Measurements from ENCODE around the gene CCDC33.

Gene CCDC33

GRCh38 chr15:74208496-74208895 is 27.6 kb upstream of the CCDC33 start:
- Histone ChIP-seq H3K36me3 (ENCODE audit: control insufficient read depth in 5 of 5, insufficient read depth in 5 of 5, low read length in 5 of 5) (no peaks in the 10 kb centered on the region), H3K4me1 (ENCODE audit: control insufficient read depth in 5 of 5, insufficient read depth in 5 of 5, low read length in 5 of 5) (peaks cover 0 to 17% (median 5%) of the 10 kb centered on the region in 5 donors), H3K4me3 (ENCODE audit: low read depth in 1 of 5, low read length in 5 of 5) (no peak overlapping the region), H3K9me3 (ENCODE audit: control insufficient read depth in 5 of 5, low read length in 5 of 5) (peaks cover 0 to 3% (median 0%) of the 10 kb centered on the region in 5 donors), H3K9ac (ENCODE audit: low read length in 5 of 5) (no peak overlapping the region), H3K27ac (ENCODE audit: low read depth, low read length) (no peak overlapping the region), H3K27me3 (ENCODE audit: control insufficient read depth in 5 of 5, insufficient read depth in 4 of 5, low read length in 5 of 5) (peaks cover 0 to 8% (median 4%) of the 10 kb centered on the region in 5 donors)

GRCh38 chr15:74208901-74209559 is 27.1 kb upstream of the CCDC33 start:
- no peak overlapping the region for H3K9ac ChIP-seq (ENCODE audit: low read length in 5 of 5)
- no peak overlapping the region for H3K27ac ChIP-seq (ENCODE audit: low read depth, low read length)
- peaks cover 2 to 9% (median 7%) of the 10 kb centered on the region in 5 donors for H3K27me3 ChIP-seq (ENCODE audit: control insufficient read depth in 5 of 5, insufficient read depth in 4 of 5, low read length in 5 of 5)
- peaks cover 0 to 22% (median 5%) of the 10 kb centered on the region in 5 donors for H3K4me1 ChIP-seq (ENCODE audit: control insufficient read depth in 5 of 5, insufficient read depth in 5 of 5, low read length in 5 of 5)
- H3K36me3 ChIP-seq (ENCODE audit: control insufficient read depth in 5 of 5, insufficient read depth in 5 of 5, low read length in 5 of 5), result no peaks in the 10 kb centered on the region
- peaks cover 0 to 3% (median 0%) of the 10 kb centered on the region in 5 donors for H3K9me3 ChIP-seq (ENCODE audit: control insufficient read depth in 5 of 5, low read length in 5 of 5)
- H3K4me3 ChIP-seq (ENCODE audit: low read depth in 1 of 5, low read length in 5 of 5), result no peak overlapping the region

GRCh38 chr15:74209560-74209958 is 26.6 kb upstream of the CCDC33 start:
- Histone ChIP-seq H3K36me3 (ENCODE audit: control insufficient read depth in 5 of 5, insufficient read depth in 5 of 5, low read length in 5 of 5) (no peaks in the 10 kb centered on the region), H3K4me3 (ENCODE audit: low read depth in 1 of 5, low read length in 5 of 5) (no peak overlapping the region), H3K4me1 (ENCODE audit: control insufficient read depth in 5 of 5, insufficient read depth in 5 of 5, low read length in 5 of 5) (peaks cover 0 to 22% (median 5%) of the 10 kb centered on the region in 5 donors), H3K27ac (ENCODE audit: low read depth, low read length) (no peak overlapping the region), H3K9ac (ENCODE audit: low read length in 5 of 5) (no peak overlapping the region), H3K27me3 (ENCODE audit: control insufficient read depth in 5 of 5, insufficient read depth in 4 of 5, low read length in 5 of 5) (peaks cover 2 to 9% (median 7%) of the 10 kb centered on the region in 5 donors), H3K9me3 (ENCODE audit: control insufficient read depth in 5 of 5, low read length in 5 of 5) (peaks cover 0 to 3% (median 0%) of the 10 kb centered on the region in 5 donors)

- H3K36me3 ChIP-seq (ENCODE audit: control insufficient read depth in 5 of 5, insufficient read depth in 5 of 5, low read length in 5 of 5), result no peaks in the 10 kb centered on the region
- no peak overlapping the region for H3K27ac ChIP-seq (ENCODE audit: low read depth, low read length)
- H3K4me3 ChIP-seq (ENCODE audit: low read depth in 1 of 5, low read length in 5 of 5), result no peak overlapping the region
- peaks cover 2 to 14% (median 7%) of the 10 kb centered on the region in 5 donors for H3K27me3 ChIP-seq (ENCODE audit: control insufficient read depth in 5 of 5, insufficient read depth in 4 of 5, low read length in 5 of 5)
- peaks cover 0 to 19% (median 2%) of the 10 kb centered on the region in 5 donors for H3K4me1 ChIP-seq (ENCODE audit: control insufficient read depth in 5 of 5, insufficient read depth in 5 of 5, low read length in 5 of 5)
- H3K9me3 ChIP-seq (ENCODE audit: control insufficient read depth in 5 of 5, low read length in 5 of 5), result peaks cover 0 to 3% (median 0%) of the 10 kb centered on the region in 5 donors
- H3K9ac ChIP-seq (ENCODE audit: low read length in 5 of 5), result no peak overlapping the region
These were observed 26.0 kb upstream of the CCDC33 start for GRCh38 chr15:74209997-74210671.

- Histone ChIP-seq H3K27ac (ENCODE audit: low read depth, low read length) (no peak overlapping the region), H3K36me3 (ENCODE audit: control insufficient read depth in 5 of 5, insufficient read depth in 5 of 5, low read length in 5 of 5) (no peaks in the 10 kb centered on the region), H3K4me3 (ENCODE audit: low read depth in 1 of 5, low read length in 5 of 5) (no peak overlapping the region), H3K27me3 (ENCODE audit: control insufficient read depth in 5 of 5, insufficient read depth in 4 of 5, low read length in 5 of 5) (peaks cover 2 to 14% (median 7%) of the 10 kb centered on the region in 5 donors), H3K9ac (ENCODE audit: low read length in 5 of 5) (no peak overlapping the region), H3K4me1 (ENCODE audit: control insufficient read depth in 5 of 5, insufficient read depth in 5 of 5, low read length in 5 of 5) (peaks cover 0 to 13% (median 2%) of the 10 kb centered on the region in 5 donors), H3K9me3 (ENCODE audit: control insufficient read depth in 5 of 5, low read length in 5 of 5) (peaks cover 0 to 3% (median 0%) of the 10 kb centered on the region in 5 donors)
These were observed 25.4 kb upstream of the CCDC33 start for GRCh38 chr15:74210729-74211128.

GRCh38 chr15:74211656-74212055 is 24.5 kb upstream of the CCDC33 start:
- H3K9me3 ChIP-seq (ENCODE audit: control insufficient read depth in 5 of 5, low read length in 5 of 5), result peaks cover 0 to 3% (median 0%) of the 10 kb centered on the region in 5 donors
- H3K4me3 ChIP-seq (ENCODE audit: low read depth in 1 of 5, low read length in 5 of 5), result no peak overlapping the region
- peaks cover 5 to 15% (median 7%) of the 10 kb centered on the region in 5 donors for H3K27me3 ChIP-seq (ENCODE audit: control insufficient read depth in 5 of 5, insufficient read depth in 4 of 5, low read length in 5 of 5)
- H3K27ac ChIP-seq (ENCODE audit: low read depth, low read length), result no peak overlapping the region
- no peak overlapping the region for H3K9ac ChIP-seq (ENCODE audit: low read length in 5 of 5)
- no peaks in the 10 kb centered on the region for H3K36me3 ChIP-seq (ENCODE audit: control insufficient read depth in 5 of 5, insufficient read depth in 5 of 5, low read length in 5 of 5)
- peaks cover 0 to 12% (median 2%) of the 10 kb centered on the region in 5 donors for H3K4me1 ChIP-seq (ENCODE audit: control insufficient read depth in 5 of 5, insufficient read depth in 5 of 5, low read length in 5 of 5)

GRCh38 chr15:74212494-74212893 is 23.6 kb upstream of the CCDC33 start:
- Histone ChIP-seq H3K9ac (ENCODE audit: low read length in 5 of 5) (no peak overlapping the region), H3K9me3 (ENCODE audit: control insufficient read depth in 5 of 5, low read length in 5 of 5) (peaks cover 0 to 3% (median 0%) of the 10 kb centered on the region in 5 donors), H3K36me3 (ENCODE audit: control insufficient read depth in 5 of 5, insufficient read depth in 5 of 5, low read length in 5 of 5) (no peaks in the 10 kb centered on the region), H3K4me3 (ENCODE audit: low read depth in 1 of 5, low read length in 5 of 5) (no peak overlapping the region), H3K4me1 (ENCODE audit: control insufficient read depth in 5 of 5, insufficient read depth in 5 of 5, low read length in 5 of 5) (peaks cover 0 to 9% (median 0%) of the 10 kb centered on the region in 5 donors), H3K27ac (ENCODE audit: low read depth, low read length) (no peak overlapping the region), H3K27me3 (ENCODE audit: control insufficient read depth in 5 of 5, insufficient read depth in 4 of 5, low read length in 5 of 5) (peaks cover 6 to 15% (median 7%) of the 10 kb centered on the region in 5 donors)

- Histone ChIP-seq H3K36me3 (ENCODE audit: control insufficient read depth in 5 of 5, insufficient read depth in 5 of 5, low read length in 5 of 5) (no peaks in the 10 kb centered on the region), H3K4me3 (ENCODE audit: low read depth in 1 of 5, low read length in 5 of 5) (no peak overlapping the region), H3K9me3 (ENCODE audit: control insufficient read depth in 5 of 5, low read length in 5 of 5) (peaks cover 0 to 3% (median 0%) of the 10 kb centered on the region in 5 donors)
These were observed 22.3 kb upstream of the CCDC33 start for GRCh38 chr15:74213858-74214284.

GRCh38 chr15:74214324-74215021 is 21.7 kb upstream of the CCDC33 start:
- Histone ChIP-seq H3K4me3 (ENCODE audit: low read depth in 1 of 5, low read length in 5 of 5) (no peak overlapping the region), H3K27ac (ENCODE audit: low read depth, low read length) (no peak overlapping the region)

More at GRCh38 chr15:74213858-74214284, 22.3 kb upstream of the CCDC33 start:
- Histone ChIP-seq H3K4me1 (ENCODE audit: control insufficient read depth in 5 of 5, insufficient read depth in 5 of 5, low read length in 5 of 5) (peaks cover 0 to 9% (median 0%) of the 10 kb centered on the region in 5 donors), H3K27ac (ENCODE audit: low read depth, low read length) (no peak overlapping the region), H3K9ac (ENCODE audit: low read length in 5 of 5) (no peak overlapping the region), H3K27me3 (ENCODE audit: control insufficient read depth in 5 of 5, insufficient read depth in 4 of 5, low read length in 5 of 5) (peaks cover 4 to 11% (median 7%) of the 10 kb centered on the region in 5 donors)

More at GRCh38 chr15:74214324-74215021, 21.7 kb upstream of the CCDC33 start:
- H3K9ac ChIP-seq (ENCODE audit: low read length in 5 of 5), result no peak overlapping the region
- H3K4me1 ChIP-seq (ENCODE audit: control insufficient read depth in 5 of 5, insufficient read depth in 5 of 5, low read length in 5 of 5), result peaks cover 0 to 9% (median 0%) of the 10 kb centered on the region in 5 donors
- no peaks in the 10 kb centered on the region for H3K36me3 ChIP-seq (ENCODE audit: control insufficient read depth in 5 of 5, insufficient read depth in 5 of 5, low read length in 5 of 5)
- H3K9me3 ChIP-seq (ENCODE audit: control insufficient read depth in 5 of 5, low read length in 5 of 5), result peaks cover 0 to 3% (median 0%) of the 10 kb centered on the region in 5 donors
- peaks cover 4 to 11% (median 7%) of the 10 kb centered on the region in 5 donors for H3K27me3 ChIP-seq (ENCODE audit: control insufficient read depth in 5 of 5, insufficient read depth in 4 of 5, low read length in 5 of 5)

Measured in subcutaneous abdominal adipose tissue (tissue), 5 donors.